Activated T-helper 9 cell treated with anti-CD3 and anti-CD28 coated beads, Interleukin-2, amount 50 U/mL, for 16 hours (primary cell): ENCODE data around the gene SYNCRIP.
"Not testable (repeated sequence)": the region's sequence is repeated elsewhere in the genome, so short reads cannot be mapped to it uniquely, and the experiment has no call there.

Experiments
- DNase-seq: peaks from one replicate; pipeline ENCODE4 v3.0.0-alpha.2; 2020; ENCODE audit warnings: low read depth

The SYNCRIP gene

DNA sequence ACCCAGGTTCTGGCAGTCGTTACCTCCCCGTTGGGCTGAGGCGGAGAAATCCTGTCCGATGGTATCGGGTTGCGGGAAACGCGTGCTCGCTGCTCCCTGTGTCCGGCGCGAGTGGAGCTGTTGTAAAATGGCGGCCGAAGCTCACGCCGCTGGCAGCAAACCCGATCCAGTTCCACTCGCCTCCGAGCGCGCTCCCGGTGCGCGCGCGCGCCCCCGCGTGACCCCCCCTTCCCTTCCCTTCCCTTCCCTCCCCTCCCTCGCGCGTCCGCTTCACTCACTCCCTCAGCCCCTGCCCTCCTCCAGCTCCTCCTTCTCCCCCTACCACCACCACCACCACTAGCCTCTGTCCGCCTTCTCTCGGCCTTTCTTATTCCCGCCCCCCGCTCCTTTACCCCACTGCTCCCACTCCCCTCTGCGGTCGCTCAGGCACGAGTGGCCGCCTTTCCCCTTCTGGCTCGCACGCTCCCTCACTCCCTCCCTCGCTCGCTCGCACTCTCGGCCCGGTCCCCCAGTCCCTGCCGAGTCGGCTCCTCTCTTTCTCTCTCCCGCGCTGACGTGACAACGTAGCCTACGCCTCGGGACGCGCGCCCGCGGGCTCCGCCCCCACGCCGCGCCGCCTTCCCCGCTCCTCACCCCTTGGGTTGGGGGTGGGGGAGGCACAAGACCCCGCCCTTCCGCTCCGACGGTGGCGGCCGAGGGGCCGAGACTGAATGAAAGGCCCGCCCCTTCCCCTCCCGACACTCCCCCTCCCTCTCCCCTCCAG lies at the start of gene SYNCRIP:
TSS of gene SYNCRIP (minus strand) at position 113 of the 763 bp plus-strand sequence. CDS start 1,447 bp downstream, outside the sequence.
- peak; percentile 99 for DNase-seq

DNA sequence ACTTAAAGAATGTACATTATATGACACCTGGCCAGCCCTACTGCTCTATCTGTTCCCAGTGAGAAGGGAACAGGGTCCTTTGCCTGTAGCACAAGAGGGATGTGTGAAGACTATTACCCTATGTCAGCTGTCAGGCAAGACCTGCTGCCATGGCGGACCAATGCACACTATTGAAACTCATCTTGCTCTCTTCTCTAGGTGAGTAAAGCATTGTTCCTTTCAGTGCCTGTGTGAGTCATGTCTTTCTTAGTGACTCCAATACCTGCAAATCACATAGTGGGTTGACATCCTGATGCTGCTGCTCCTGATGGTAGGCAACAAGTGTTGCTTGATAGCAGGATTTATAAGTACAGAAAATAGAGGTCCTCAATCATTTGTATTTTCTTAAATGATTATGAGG lies 48.8 kb upstream of the SYNCRIP start:
- no peak for DNase-seq

DNA sequence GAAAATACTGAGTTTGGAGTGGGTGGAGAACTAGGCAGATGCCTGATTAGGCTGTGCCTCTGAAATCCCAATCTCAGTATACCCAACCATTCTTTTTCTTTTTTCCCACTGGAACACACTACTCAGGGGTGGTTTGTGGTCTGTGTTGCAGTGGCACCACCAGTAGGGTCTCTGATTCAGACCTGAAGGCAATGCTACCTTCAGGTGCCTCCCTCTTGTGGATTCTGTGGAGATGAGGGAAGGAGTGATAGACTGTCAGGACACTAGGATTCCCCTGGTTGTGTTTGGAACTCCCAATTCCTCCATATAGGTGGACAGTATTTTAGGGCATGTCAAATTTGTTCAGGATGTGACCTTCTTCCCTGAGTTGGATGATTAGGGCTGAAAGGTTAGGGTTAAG lies 47.4 kb upstream of the SYNCRIP start:
- DNase-seq = no peak

DNA sequence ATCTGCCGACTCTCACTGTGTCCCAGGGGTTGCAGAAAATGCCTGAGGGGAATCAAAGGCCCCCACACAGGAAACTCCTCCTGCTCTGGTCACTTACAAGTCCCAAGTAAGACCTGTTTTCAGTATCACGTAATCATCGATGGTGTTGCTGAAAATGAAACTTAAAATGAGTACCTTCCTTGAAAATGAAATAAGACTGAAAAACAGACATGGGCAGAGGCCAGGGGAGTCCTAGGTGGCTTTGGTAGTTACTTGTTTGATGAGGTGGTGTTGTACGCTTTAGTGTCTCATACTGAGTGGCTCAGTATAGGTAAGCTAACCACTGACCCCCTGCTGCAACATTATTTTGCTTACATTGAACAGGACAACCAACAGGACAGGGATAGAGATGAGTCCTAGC lies 43.0 kb upstream of the SYNCRIP start:
- DNase-seq = no peak

DNA sequence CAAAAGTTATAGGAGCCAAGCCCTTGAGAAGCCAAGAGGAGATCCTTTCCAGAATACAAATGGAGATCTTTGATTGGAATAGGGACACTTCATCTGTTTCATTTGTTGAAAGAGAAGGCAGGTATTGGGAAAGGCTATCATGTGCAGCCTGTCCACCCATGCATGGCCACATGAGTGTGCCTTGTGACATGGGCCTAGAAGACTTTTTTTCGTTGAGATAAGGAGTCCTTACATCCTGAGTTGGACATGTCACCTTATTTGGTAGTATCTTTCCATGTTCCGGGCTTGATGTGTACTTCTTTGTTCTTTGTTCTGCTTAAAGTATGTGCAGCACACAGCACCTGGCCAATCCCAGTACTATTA lies 42.1 kb upstream of the SYNCRIP start:
- DNase-seq = no peak

DNA sequence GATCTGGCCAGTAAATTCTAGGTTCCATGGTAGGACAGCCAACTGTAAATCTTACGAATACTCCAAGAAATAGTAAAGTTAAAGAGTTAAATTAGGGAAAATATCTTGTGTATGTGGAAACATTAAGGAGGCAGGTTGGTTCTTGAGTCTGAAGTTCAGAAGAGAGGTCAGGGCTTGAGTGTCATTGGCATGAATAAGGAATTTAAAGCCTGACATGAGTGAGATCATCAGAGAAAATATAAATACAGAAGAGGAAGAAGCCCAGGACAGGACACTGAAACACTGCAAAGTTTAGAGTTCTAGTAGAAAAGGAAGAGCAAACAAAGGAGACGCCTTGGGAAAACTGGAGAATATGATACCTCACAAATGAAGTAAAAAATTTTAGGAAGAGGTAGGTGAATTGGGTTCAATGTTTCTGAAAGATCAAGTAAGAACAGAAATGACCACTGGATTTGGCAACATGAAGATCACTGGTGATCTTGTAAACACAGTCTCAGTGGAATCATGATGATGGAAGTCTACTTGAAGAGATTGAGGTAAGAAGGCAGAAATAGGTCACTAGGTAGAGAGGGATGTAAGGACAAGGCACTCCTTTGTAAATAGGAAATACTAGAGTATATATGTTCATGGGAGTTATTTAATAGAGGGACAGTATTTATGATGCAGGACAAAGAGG lies 41.6 kb upstream of the SYNCRIP start:
- no peak for DNase-seq

DNA sequence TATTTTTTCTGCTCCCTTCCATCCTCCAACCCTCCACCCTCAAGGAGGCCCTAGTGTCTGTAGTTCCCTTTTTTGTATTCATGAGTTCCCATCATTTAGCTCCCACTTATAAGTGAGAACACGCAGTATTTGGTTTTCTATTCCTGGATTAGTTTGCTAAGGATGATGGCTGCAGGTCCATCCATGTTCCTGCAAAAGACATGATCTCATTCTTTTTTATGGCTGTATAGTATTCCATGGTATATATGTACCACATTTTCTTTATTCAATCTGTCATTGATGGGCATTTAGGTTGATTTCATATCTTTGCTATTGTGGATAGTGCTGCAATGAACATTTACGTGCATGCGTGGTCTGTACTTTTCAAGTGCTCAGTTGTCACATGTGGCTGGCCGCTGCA lies 39.2 kb upstream of the SYNCRIP start:
- DNase-seq = not testable (repeated sequence)

DNA sequence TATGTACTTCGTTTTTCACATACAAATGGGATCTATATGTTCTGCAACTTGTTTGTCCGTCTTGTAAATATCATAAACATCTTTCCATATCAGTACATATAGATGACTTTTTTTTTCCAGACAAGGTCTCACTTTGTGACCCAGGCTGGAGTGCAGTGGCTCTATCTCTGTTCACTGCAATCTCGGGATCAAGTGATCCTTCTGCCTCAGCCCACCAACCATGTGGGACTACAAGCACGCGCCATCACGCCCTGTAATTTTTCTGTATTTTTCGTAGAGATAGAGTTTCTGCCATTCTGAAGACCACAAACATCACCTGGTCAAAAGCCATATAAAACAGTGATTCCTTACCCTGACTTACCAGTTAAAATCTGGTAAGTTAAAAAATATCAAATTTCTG lies 37.7 kb upstream of the SYNCRIP start:
- DNase-seq = no peak

DNA sequence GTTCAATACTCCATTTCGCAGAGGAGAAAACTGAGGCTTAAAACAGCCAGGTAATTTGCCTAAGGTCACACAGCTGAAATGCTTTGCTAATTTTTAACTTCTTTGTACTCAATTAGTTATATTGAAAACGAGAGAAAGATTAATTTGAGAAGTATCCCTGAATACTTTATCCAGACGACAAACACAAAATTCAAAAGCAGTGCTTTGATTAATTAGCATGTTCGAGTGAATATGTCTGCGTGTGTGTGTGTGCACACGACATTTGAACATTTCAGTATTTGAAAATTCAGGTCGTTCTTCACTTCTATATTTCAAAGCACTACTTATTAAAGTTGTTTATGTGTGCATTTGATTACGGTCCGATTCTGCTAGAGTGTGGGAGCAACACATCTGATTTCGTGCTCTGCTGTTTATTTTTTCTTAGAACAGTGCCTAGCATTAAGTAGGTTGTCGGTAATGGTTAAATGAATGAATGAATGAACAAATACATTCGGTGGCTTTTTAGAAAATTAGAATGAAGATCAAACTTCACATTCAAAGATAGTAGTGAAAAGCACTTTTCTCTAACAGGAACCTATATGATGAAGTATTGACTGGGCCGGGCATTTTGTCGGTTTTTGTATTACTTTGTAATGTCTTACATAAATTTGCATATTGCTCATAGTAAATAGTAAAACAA lies 36.9 kb upstream of the SYNCRIP start:
- DNase-seq = no peak

DNA sequence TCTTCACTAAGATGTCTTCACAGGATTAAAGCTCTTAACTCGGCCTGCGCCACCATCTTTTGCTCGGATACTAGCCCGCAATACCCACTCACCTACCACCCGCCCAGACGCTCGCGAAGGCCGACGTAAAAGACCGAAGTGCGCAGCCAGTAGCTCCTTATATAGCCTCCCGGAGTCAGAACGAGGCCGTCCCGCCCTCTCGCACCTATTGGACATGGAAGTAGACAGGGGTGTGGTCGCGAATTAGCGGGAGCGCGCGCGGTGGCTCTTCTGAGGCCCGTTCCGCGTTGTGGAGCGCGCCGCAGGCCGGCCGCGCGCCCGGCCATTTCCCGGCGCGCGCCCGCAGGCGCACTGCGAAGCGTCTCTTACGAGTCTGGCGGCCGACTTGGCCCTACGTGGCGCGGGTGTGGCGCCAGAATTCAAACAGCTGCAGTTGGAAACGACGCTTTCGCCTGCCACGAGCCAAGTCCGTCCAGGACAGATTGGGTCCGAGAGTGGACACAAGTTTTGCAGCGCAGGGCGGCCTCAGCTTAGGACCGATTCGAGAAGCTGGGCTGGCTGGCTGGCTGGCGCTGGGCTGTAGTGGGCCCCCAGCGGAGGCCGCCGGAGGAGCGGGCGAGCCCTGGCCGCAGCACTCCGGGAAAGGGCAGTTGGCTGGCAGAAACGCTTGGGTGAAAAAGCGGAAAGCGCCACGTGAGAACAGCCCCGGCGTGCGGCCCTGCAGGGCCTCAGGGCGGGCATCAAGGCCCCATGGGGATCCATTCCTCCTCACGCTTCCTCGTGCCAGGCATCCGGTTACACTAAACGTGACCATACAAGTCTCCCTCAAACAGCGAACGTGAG lies 36.1 kb upstream of the SYNCRIP start:
- peak; percentile 97 for DNase-seq

DNA sequence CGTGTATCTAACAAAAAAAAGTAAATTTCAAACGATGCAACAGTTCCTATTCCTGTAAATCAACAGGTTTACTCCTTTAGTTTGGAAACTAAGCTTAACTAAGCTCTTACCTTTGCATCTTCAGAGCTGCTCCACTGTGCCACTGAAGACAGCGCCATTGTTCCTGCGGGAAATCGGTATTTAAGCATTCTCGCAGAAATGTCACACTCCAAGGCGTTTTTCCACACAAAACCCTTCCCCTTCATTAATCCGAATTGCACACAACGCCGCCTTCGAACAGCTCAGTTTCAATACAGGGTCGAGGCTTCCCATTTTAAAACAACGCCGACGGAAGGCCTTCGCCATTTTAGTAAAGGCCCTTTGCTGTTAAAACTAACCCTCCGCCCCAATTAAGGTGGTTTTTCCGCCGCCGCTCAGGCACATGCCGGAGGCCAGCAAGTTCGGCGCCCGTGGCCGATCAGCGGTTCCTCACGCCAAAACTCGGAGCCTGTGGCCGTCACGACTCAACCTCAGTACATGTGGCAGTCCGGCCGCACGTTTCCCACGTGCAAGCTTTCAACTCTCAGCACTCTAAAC lies 35.4 kb upstream of the SYNCRIP start:
- DNase-seq = no peak

DNA sequence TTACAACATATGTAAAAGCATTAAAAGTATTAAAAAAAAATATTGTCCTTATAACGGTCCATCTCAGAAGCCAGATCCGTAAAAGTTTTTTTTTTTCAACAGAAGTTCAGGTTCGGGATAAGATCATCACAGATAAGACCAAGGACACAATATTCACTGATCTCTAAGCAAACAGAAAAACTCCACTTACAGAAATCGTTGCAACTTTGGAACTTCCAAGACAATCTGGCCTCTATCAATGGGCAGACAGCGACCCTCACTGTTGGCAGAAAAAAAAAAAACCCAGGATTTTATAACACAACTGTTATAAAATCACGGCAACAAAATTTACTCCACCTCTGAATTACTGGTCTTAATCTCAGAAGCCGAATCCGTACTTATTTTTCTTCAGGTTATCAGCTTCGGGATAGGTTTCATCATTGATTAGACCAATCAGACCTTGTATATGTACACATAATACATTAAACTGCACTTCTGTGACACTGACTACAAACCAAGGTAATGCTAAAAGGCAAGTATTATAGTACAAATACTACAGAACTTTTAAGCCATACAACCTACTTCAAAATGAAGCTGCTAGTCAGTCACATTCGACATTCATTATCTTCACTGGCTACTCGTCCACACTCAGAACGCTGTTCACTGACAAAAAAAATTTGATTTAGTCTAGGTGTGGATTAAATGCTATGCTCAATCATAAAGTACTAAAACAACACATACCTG lies 34.7 kb upstream of the SYNCRIP start:
- no peak for DNase-seq

DNA sequence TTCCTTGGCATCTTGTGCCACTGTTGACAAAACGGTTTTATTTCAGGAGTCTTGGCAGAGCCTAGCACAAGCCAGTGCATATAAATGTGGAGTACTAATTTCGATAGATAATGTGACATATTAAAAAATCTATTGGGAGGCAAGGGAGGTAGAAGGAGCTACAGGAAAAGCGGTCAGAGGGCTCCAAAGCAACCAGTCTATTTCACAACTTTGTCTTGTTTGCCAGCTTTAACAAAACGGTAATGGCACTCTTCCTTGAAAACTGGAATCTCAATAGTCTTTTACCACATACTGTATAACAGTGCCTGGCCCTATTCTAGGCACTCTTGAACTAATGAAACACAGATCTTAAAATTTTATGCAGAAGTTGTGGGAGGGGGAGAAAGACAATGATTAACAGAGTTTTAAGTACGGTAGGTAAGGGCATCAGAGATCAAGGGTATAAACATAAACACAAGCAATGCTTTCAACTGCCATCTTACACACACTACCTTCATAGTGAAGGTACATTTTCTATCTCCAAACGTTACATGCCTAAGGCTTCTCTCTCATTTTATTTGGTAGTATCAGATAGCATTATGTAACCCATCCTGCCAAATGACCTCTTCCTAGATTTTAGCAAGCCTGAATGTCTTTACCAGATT lies 33.5 kb upstream of the SYNCRIP start:
- DNase-seq = no peak

DNA sequence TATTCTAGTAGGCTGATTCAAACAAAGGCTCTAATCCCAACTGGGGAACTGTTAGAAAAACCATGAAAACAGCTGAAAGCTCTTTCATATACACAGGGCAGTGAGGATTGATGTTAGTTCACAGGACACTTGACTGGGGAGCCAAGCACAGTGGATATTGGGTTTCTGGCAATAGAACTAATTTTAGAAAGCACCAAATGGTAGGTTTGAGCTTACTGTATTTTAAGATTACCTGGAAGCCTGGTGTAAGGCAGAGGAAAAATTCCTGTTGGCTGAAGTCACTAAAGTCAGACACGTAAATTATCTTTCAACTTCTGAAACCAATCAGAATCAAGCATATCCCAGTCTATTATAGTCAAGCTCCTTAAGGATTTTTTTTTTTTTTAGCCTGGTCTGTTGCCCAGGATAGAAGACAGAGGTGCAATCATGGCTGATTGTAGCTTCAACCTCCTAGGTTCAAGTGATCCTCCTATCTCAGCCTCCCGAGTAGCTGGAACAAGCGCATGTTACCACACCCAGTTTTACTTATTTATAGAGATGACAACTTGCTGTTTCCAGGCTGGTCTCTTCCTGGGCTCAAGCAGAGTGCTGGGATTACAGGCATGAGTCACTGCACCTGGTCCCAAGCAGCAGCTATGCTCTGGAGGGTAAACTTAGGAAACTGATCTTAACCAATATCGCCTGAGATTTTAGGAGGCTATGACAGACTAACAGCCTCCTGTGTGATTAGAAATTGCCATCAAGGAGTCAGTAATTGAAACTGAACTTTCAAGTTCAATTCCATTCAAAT lies 32.5 kb upstream of the SYNCRIP start:
- DNase-seq = no peak

DNA sequence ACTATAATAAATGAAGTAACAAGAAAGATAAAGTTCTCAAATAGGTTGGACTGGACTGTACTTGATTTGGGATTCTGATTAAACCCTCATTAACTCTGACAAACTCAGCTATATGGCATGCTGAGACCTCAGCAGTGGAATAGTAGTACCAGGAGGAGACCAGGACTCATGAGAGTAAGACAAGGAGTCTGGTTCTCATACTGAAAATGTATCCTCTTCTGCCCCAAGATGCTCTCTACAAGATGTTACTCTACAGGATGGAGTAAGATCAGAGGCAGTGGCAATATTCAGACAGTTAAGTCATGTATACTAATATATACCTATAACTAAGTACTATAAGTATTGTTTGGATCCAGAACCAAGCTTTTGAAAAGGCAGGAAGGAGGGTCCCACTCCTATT lies 31.9 kb upstream of the SYNCRIP start:
- DNase-seq = no peak

DNA sequence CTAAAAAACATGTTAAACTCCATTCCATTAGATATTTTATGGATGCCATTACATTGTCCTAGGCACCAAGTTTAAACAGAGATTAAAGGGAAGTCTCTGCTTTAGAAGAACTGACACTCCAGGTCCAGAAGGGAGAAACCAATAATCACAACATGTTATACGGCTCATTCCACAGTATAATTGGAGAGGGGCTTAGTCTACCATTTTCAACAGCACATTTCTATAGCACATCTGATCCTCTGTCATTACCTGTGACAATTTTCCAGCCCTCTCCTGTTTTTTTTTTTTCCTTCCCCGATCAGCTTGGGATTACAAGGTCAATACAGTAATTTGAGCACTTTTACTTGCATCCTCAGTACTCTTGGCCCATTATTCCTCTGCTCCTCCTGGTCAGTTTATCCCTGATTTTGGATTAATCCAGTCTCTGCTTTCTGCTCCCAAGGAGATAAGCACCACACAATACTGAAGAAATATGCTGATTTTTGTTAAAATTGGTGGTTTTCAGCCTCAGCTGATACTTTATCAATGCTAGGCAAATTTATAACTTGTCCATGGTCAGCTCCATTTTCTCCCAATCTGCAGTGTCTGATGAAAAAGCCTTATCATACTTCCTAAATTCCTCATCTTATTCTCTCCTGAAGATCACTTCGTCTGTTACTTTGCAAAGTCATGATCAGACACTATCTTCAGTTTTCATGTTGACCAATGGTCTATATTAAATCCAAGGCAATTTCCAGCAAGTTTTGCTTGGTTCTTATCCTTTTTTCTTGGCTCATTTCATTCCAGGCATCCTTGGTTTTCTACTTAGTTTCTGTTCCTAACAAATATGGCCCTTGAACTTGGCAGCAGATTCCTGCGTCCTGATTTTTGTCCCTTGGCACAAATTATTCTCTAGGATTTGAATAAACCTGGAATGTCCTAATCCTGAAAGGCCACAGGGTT lies 30.8 kb upstream of the SYNCRIP start:
- no peak for DNase-seq

DNA sequence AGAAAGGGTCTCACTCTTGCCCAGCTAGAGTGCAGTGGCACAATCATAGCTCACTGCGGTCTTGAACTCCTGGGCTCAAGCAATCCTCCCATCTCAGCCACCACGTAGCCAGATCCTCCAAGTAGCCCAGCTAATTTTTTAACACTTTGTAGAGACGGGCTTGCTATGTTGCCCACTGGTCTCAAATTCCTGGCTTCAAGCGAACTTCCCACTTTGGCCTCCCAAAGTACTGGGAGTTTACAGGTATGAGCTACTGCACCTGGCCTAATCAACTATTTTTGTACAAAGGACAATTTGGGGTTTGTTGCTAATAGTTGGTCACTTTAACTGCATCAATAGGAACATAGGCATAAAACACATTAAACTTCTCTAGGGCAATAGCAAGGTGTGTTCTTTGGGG lies 29.9 kb upstream of the SYNCRIP start:
- DNase-seq = no peak

DNA sequence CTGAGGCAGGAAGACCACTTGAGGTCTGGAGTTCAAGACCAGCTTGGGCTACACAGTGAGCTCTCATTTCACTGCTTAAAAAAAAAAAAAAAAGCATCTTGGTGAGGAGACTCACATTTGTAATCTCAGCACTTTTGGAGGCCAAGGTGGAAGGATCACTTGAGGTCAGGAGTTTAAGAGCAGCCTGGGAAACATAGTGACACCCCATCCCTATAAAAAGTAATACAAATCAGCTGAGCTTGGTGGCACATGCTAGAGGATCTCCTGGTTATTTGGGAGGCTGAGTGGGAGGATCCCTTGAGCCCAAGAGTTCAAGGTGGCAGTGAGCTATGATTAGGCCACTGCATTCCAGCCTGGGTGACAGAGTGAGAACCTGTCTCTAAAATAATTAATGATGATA lies 29.4 kb upstream of the SYNCRIP start:
- DNase-seq = no peak

DNA sequence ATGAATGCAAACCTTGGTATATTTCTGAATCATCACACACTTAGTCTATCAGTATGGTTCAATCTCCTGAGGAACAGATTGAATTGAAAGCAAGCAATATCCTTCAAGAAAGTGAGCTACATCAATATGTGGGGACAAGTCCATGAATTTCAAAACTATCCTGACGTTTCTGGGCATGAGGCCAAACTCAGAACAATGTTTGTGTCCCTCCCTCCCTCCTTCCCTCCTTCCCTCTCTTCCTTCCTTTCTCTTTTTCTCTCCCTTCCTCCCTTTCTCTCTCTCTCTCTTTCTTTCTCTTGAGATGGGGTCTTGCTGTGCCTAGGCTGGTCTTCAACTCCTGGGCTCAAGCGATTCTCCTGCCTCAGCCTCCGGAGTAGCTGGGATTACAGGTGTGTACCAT lies 27.9 kb upstream of the SYNCRIP start:
- DNase-seq = no peak
